Measurements from ENCODE around the gene LTB.

DNA sequence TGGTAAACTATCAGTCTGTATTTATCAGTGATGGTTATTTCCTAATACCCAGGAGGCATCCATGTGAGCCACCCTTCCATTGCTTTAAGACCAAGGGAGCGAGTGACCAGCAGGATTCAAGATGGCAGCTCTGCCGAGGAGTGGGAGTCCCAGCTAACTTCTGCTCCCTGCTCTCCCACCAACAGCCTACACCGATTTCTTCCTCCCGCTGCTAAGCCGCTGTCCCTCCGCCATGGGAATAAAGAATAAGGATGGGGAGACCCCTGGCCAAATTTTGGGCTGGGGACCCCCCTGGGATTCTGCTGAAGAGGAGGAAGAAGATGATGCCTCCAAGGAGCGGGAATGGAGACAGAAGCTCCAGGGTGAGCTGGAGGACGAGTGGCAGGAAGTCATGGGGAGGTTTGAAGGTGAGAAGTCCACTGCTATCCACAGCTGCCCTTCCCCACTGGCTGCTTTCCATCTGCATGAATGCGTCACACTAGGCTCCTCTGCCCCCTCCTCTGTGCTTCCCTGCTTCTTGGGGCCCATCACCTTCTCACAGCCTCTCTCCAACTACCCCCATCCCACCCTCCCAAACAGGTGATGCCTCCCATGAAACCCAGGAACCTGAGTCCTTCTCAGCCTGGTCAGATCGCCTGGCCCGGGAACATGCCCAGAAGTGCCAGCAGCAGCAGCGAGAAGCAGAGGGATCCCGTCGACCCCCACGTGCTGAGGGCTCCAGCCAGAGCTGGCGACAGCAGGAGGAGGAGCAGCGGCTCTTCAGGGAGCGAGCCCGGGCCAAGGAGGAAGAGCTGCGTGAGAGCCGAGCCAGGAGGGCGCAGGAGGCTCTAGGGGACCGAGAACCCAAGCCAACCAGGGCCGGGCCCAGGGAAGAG lies 24.5 kb downstream of the LTB start:
- TF ChIP-seq ZFP30 (CRISPR knock-in tag; IDR thresholded peaks at IDR 0.05) (no peak), PATZ1 (CRISPR knock-in tag; IDR thresholded peaks at IDR 0.05; ENCODE audit: borderline replicate concordance) (no peak), ZFP3 (CRISPR knock-in tag; IDR thresholded peaks at IDR 0.05) (no peak), TCF4 (CRISPR knock-in tag; IDR thresholded peaks at IDR 0.05; ENCODE audit: borderline replicate concordance) (no peak), ESRRG (CRISPR knock-in tag; IDR thresholded peaks at IDR 0.05) (no peak), PPARA (CRISPR knock-in tag; IDR thresholded peaks at IDR 0.05; ENCODE audit: borderline replicate concordance) (no peak), ARNTL (CRISPR knock-in tag; IDR thresholded peaks at IDR 0.05; ENCODE audit: borderline replicate concordance, low read depth) (no peak), POU6F1 (CRISPR knock-in tag; IDR thresholded peaks at IDR 0.05; ENCODE audit: borderline replicate concordance, low read depth) (no peak), SNAI2 (CRISPR knock-in tag; IDR thresholded peaks at IDR 0.05) (no peak), RARB (CRISPR knock-in tag; IDR thresholded peaks at IDR 0.05) (no peak), CSDC2 (CRISPR knock-in tag; IDR thresholded peaks at IDR 0.05) (no peak), OSR1 (CRISPR knock-in tag; IDR thresholded peaks at IDR 0.05) (no peak)
- TF ChIP-seq, protein P1, sequence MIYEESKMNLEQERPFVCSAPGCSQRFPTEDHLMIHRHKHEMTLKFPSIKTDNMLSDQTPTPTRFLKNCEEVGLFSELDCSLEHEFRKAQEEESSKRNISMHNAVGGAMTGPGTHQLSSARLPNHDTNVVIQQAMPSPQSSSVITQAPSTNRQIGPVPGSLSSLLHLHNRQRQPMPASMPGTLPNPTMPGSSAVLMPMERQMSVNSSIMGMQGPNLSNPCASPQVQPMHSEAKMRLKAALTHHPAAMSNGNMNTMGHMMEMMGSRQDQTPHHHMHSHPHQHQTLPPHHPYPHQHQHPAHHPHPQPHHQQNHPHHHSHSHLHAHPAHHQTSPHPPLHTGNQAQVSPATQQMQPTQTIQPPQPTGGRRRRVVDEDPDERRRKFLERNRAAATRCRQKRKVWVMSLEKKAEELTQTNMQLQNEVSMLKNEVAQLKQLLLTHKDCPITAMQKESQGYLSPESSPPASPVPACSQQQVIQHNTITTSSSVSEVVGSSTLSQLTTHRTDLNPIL (CRISPR knock-in tag; IDR thresholded peaks at IDR 0.05; ENCODE audit: low read depth), result no peak
